NK-92 (cell line): ENCODE results near the gene ADD1.

Experiments used
- DNase-seq: peaks from one replicate; lab custom pipeline; 2025; ENCODE audit not compliant: unreplicated experiment; lab: John Stamatoyannopoulos, UW

The ADD1 gene

GRCh38 chr4:2834001-2834921, 9.4 kb upstream of the ADD1 start:
- no peak for DNase-seq

DNA sequence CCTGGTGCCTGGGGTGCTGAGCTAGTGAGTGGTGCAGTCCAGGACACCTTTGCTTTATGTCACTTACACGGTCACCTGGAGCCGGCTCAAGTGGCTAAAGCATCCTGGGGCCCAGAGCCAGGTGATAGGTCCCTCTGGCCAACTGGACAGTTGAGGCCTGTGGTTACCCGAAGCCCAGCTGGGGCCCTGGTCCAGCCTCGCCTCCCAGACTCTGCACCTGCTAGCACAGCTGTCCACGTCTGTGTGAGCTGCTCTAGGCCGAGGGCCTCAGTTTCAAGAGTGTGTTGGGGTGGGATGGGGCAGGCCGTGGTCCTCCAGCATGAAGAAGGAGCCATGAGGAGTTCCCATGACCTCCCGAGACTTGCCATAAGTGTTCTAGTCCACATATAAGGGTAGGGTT, 7.7 kb upstream of the ADD1 start:
- no peak for DNase-seq

GRCh38 chr4:2836391-2836859, 7.2 kb upstream of the ADD1 start:
- DNase-seq = no peak

- no peak for DNase-seq
Observed at GRCh38 chr4:2837110-2837903, 6.3 kb upstream of the ADD1 start.

DNA sequence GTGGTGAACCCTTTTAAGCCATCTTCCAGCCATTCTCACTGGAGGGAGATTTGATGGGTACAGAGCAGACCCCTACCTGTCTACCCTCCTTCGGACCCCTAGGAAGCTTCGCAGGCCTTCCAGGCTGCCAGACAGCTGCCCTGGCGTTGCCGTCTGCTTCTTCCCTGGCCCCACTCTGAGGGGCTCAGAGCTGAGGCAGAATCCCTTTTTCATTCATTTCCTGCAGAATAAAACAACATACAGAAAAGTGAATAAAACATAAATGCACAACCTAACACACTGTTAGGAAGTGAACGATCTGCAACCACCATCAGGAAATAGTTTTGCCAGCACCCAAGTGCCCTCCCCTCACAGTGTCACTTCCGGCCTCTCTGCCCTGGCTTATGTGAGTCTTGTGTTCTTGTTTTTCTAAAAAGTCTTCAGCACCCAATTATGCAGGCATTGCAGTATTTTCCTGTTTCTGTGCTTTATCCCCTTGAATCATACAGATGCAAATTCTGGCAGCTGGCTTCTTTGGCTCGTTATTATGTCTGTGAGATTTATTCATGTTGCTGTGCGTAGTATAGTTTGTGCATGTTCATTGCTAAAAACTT, 5.6 kb upstream of the ADD1 start:
- no peak for DNase-seq

- DNase-seq = no peak
Observed at GRCh38 chr4:2839060-2839459, 4.6 kb upstream of the ADD1 start.

- no peak for DNase-seq
Observed at GRCh38 chr4:2842687-2843262, 869 bp upstream of the ADD1 start.

GRCh38 chr4:2843941-2844584, 419 bp downstream of the ADD1 start:
- DNase-seq = no peak

- no peak for DNase-seq
Observed at GRCh38 chr4:2846172-2846571, 2.5 kb downstream of the ADD1 start.

DNA sequence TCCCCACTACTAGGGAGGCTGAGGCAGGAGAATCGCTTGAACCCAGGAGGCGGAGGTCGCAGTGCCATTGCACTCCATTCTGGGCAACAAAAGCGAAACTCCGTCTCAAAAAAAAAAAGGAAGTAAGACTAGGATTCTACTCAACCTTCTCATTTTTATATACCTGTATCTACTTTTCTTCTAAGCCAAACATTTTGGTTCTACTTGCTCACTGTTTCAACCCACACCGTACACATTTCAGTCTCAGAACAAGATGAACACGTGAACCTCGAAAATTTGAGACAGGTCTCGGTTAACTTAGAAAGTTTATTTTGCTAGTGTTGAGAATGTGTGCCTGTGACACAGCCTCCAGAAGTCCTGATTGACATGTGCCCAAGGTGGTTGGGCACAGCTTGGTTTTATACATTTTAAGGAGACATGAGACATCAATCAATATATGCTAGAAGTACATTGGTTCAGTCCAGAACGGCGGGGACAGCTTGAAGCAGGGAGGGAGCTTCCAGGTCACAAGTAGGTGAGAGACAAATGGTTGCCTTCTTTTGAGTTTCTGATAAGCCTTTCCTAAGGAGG, 3.7 kb downstream of the ADD1 start:
- DNase-seq = no peak

DNA sequence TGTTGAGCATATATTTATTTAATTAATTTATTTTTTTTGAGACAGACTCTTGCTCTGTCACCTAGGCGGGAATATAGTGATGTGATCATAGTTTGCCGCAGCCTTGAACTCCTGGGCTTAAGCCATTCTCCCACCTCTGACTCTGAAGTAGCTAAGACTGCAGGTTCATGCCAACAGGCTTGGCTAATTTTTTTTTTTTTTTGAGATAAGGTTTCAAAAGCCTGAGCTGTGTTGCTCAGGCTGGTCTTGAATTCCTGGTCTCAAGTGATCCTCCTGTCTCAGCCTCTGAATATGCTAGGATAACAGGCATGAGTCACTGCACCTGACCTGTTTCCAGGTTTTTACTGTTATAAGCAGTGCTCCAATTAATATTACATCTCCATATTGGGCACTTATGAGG, 4.8 kb downstream of the ADD1 start:
- no peak for DNase-seq

- no peak for DNase-seq
Observed at GRCh38 chr4:2849267-2850152, 5.9 kb downstream of the ADD1 start.

GRCh38 chr4:2850966-2851798, 7.5 kb downstream of the ADD1 start:
- no peak for DNase-seq

- DNase-seq = no peak
Observed at GRCh38 chr4:2852481-2852921, 8.9 kb downstream of the ADD1 start.

- DNase-seq = no peak
Observed at GRCh38 chr4:2855584-2855983, 11.9 kb downstream of the ADD1 start.

GRCh38 chr4:2856266-2856665, 12.6 kb downstream of the ADD1 start:
- DNase-seq = no peak

GRCh38 chr4:2857349-2857927, 13.8 kb downstream of the ADD1 start:
- no peak for DNase-seq
